Measurements from ENCODE around the gene THEM4.
"Not testable (repeated sequence)": the region's sequence is repeated elsewhere in the genome, so short reads cannot be mapped to it uniquely, and the experiment has no call there.

THEM4 gene

DNA sequence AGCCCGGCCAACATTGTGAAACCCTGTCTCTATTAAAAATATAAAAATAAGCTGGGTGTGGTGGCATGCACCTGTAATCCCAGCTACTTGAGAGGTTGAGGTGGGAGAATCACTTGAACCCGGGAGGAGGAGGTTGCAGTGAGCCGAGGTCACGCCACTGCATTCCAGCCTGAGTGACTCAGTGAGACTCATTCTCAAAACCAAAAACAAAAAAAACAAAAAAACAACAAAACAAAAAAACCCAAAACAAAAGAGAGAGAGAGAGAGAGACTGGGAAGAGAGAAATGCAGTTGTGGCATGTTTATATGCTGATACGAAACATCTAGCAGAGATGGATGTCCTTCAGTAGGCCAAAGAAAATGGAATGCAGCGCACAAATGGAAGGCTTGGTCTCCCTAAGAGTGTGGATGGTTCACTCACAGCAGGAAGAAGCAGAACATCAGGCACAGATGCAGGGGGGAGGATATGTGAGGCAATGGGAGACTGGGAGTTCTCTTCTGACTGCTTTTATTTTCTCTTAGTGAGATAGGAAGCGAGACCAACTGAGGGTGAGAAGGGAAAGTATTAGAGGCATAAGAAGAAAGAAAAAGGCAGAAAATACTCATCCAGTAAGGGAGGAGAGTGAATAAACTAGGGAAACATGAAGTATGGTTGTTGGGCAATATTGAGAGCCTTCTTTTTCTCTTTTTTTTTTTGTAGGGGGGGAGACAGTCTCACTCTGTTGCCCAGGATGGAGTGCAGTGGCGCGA, 16.0 kb downstream of the THEM4 start:
- DNase-seq (ENCODE audit: low read depth), result no peak

DNA sequence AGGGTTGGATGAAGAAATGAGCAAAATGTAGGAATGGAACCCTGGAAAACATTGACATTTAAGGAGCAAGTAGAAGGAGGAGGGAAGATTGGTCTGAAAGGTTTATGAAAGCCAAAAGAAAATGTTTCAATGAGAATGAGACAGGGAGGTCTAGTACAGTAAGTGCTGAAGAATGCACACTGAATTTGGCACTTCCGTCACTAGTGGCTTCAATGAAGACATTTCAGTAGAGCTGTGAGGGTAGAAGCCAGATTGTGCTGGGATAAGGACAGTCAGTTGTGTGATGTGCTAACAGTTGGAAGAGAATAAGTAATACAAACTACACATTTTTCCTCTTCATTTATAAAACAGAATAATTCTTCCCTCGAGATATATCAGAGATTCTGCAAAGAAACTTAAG, 17.1 kb downstream of the THEM4 start:
- no peak for DNase-seq (ENCODE audit: low read depth)

DNA sequence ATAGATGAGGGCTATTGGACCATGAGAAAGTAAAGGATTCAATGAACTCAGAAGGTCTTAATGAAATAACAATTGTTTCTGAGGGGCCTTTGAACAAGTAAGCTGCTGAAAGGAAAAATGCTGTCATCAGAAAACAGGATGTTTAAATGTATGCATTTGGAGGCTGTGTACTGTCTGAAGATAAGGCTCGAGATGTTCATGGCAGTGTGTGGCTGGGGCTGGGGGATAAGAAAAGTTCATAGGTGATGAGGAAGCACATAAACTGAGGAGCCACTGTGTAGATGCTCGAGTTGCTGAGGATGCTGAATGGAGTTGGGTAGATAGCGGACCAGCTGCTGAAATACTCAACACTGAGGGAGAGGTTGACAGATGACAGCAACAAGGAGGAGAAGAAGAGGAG, 17.8 kb downstream of the THEM4 start:
- no peak for DNase-seq (ENCODE audit: low read depth)

DNA sequence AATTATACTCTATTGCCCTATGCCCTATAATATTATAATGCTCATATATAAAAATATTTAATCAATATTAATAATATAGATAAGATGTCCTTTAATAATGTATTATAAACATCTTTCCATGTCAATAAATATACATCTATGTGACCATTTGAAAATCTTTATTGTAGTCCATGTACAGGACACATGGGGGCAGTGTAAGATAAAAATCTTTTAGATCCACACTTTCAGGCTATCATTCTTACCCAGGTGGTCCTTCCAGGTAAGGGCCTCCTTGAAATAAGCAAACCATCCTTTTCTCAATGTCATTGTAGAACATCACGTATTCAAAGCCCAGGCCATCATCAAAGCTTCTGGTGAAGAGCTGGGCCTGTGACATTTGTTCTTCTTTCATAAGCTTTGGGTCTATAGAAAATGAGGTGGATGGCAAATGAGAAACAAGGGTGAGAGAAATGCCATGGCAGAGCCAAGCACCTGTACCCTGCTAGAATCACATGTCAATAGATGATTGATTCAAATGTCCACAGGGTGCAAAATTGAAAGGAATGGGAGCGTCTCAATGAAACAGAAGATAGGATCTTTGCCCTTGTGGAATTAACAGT, 20.2 kb downstream of the THEM4 start:
- no peak for DNase-seq (ENCODE audit: low read depth)

DNA sequence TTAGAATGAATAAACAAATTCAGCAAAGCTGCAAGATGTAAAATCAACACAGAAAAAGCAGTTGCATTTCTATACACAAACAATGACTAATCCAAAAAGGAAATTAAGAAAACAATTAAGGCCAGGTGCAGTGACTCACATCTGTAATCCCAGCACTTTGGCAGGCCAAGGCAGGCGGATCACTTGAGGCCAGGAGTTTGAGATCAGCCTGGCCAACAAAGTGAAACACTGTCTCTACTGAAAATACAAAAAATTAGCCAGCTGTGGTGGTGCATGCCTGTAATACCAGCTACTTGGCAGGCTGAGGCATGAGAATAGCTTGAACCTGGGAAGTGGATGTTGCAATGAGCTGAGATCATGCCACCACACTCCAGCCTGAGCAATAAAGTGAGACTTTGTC, 22.3 kb downstream of the THEM4 start:
- no peak for DNase-seq (ENCODE audit: low read depth)

DNA sequence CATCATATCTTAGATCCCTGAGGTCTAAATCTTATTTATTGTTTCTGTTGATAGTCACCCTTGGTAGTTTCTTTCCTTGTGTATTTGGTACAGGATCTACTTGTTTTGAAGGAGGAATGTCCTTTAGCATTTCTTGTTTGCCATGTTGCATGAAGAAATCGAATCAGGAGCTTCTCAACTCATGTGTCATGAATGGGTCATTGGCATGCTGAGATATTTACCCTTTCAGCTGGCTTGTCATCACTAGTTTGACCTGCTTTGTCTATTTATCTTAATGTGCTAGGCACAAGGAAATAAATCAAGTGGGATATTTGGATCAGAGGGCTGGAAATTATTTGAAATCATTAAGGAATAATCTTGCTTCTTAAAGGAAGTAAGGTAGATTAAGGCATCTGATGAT, 23.8 kb downstream of the THEM4 start:
- DNase-seq (ENCODE audit: low read depth), result no peak

DNA sequence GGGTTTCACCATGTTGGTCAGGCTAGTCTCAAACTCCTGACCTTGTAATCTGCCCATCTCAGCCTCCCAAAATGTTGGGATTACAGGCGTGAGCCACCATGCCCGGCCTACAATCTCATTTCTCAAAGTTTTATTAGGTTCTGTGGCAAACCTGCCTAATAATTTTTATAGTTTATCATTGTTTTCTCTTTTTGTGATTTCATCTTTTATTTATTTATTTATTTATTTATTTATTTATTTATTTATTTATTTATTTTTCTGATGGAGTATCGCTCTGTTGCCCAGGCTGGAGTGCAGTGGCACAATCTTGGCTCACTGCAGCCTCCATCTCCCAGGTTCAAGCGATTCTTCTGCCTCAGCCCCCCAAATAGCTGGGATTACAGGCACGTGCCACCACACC, 24.4 kb downstream of the THEM4 start:
- DNase-seq (ENCODE audit: low read depth), result not testable (repeated sequence)

DNA sequence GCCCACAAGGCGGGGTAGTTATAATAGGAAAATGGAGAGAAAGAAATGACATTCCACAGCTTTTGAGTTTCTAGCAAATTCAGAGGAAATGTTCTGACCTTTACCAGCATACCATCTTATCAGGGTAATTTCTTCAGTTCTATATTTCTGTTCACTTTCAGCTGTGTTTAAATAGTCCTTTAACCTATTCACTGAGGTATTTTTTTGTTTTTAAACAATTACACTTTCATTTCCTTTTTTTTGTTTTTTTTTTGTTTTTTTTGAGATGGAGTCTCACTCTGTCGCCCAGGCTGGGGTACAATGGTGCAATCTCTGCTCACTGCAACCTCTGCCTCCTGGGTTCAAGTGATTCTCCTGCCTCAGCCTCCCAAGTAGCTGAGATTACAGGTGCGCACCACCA, 24.9 kb downstream of the THEM4 start:
- DNase-seq (ENCODE audit: low read depth), result not testable (repeated sequence)

DNA sequence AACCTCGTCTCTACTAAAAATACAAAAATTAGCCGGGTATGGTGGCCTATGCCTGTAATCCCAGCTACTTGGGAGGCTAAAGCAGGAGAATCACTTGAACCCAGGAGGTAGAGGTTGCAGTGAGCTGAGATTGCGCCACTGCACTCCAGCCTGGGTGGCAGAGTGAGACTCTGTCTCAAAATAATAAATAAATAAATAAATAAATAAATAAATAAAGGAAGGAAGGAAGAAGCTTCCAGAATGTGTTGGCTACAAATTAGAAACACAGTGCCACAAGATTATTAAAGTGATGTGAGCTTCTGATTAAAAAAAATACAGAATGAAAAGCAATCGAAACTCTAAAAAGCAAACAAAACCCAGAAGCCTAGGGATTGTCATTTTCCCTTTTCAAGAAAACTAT, 25.4 kb downstream of the THEM4 start:
- DNase-seq (ENCODE audit: low read depth), result not testable (repeated sequence)

DNA sequence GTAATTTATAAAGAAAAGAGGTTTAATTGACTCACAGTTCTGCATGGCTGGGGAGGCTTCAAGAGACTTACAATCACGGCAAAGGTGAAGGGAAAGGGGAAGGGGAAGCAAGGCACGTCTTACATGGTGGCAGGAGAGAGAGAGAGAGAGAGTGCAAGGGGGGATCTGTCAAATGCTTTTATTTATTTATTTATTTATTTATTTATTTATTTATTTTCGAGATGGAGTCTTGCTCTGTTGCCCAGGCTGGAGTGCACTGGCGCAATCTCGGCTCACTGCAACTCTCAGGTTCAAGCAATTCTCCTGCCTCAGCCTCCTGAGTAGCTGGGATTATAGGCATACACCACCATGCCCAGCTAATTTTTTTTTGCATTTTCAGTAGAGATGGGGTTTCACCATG, 26.4 kb downstream of the THEM4 start:
- not testable (repeated sequence) for DNase-seq (ENCODE audit: low read depth)

DNA sequence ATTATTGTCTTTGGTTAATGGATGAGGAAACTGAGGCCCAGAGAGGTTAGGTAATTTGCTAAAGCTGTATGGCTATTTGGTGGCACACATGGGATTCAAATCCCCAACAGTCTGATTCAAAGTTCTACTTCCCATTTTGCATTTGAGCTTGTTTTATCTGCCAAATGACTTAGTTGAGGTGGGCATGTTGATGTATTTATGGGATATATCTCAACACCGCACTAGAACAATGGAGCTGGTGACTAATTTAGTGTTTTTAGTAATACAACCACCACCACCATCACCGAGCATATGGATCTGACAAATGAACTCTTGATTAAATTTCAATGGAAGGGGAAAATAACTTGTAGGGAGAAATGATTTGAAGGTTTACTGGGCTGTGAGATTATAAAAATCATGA, 26.8 kb downstream of the THEM4 start:
- no peak for DNase-seq (ENCODE audit: low read depth)

DNA sequence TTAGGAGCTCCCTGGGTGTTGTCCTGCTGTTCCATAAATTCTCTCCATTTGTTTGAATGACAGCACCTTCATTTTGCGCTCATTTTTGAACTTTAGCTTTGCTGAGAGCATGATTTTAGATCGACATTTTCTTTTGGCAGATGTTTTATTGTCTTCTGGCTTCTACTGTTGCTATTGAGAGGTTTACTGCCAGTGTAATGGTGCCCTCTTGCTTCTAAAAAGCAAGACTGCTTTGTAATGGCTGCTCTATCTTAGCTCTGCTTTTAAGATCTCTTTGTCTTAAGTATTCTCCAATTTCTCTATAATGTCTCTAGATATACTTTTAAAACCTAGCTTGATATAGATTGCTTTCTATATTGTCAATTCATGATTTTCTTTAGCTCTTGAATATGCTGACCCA, 27.8 kb downstream of the THEM4 start:
- DNase-seq (ENCODE audit: low read depth), result no peak

DNA sequence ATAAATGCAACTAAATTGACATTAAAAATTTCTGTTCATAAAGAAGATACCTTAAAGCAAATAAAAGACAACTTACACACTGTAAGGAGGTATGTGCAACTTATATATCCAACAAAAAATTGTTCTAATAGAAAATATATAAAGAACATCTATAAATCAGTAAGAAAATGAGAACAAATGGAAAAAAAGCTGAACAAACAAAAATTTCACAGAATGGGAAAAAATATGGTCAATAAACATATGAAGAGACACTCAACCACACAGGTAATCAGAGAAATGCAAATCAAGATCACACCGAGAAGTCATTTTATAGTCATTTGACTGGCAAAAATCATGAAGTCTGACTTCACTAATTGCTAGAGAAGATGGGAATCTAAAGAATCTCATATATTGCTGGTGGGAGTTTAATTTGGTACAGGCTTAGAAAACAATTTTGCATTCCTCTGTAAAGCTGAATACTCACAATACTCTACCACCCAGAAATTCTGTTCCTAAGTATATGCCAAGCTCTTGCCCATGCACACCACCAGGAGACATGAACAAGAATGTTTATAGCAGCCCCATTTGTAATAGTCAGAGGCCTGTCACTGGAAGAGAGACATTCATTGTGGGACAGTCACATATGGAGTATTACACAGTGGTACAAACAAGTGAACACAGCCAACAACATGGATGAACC, 33.8 kb downstream of the THEM4 start:
- DNase-seq (ENCODE audit: low read depth), result no peak

DNA sequence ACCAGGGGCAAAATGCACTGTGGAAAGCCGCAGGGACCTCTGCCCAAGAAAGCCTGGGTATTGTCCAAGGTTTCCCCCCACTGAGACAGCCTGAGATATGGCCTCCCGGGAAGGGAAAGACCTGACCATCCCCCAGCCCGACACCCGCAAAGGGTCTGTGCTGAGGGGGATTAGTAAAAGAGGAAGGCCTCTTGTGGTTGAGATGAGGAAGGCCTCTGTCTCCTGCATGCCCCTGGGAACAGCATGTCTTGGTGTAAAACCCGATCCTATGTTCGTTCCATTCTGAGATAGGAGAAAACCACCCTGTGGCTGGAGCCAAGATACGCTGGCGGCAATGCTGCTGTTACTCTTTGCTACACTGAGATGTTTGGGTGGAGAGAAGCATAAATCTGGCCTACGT, 36.5 kb downstream of the THEM4 start:
- not testable (repeated sequence) for DNase-seq (ENCODE audit: low read depth)

DNA sequence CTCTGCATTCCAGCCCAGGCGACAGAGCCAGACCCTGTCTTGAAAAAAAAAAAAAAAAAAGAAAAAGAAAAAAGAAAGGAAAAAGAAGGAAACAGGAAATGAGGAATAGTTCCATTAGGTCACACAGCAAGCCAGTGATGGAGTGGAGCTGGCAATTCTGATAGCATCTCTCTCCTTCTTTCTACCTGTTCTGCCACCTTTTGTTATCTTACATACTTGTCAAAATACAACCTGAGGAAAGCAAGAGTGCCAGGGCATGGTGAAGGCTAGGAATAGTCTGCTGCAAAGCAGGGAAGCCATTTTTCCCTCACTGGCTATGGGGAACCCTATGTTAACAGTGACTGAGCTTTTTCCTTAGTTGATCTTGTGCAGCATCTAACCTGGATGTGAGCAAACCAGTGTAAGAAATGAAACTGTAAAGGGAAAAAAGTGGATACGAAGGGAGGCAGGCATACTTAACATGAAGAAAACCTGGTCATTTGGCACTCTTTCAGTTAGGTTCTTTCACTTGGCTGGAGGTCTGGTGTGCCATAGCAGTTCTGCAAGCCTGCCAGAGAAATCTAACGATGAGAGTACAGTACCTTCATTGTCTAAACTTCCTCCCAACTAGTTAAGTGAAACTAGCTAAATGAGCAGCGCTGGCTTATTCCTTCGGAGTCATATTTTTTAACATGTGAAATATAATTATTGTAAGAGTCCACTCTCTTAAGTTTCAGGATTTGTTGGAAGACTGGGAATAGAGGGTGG, 37.9 kb downstream of the THEM4 start:
- no peak for DNase-seq (ENCODE audit: low read depth)

DNA sequence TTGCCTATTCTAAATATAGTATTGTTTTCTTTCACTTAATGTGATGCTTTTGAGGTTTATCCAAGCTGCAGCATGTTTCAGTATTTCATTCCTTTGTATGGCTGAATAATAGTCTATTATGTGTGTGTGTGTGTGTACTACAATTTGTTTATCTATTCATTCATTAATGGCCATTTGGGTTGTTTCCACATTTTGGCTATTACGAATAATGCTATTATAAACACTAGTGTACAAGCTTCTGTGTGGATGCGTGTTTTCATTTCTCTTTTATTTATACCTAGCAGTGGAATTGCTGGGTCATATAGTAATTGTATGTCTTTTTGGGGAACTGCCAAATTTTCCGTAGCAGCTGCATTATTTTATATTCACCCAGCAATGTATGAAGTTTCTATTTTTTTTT, 40.8 kb downstream of the THEM4 start:
- no peak for DNase-seq (ENCODE audit: low read depth)

DNA sequence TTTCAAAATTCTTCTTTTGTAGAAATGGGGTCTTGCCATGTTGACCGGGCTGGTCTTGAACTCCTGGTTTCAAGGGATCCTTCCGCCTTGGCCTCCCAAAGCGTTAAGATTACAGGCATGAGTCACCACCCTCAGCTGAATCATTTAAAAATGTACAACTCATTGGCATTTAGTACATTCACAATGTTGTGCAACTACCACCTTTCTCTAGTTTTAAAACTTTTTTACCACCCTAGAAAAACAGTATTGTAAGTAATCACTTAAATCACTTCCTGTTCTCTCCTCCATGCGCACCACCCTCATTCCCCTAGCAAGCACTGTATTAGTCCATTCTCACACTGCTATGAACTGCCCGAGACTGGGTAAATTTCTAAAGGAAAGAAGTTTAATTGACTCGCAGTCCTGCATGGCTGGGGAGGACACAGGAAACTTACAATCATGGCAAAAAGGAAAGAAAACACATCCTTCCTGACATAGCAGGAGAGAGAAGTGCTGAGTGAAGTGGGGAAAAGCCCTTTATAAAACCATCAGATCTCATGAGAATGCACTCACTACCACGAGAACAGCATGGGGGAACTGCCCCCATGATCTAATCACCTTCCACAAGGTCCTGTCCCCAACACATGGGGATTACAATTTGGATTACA, 41.4 kb downstream of the THEM4 start:
- no peak for DNase-seq (ENCODE audit: low read depth)

DNA sequence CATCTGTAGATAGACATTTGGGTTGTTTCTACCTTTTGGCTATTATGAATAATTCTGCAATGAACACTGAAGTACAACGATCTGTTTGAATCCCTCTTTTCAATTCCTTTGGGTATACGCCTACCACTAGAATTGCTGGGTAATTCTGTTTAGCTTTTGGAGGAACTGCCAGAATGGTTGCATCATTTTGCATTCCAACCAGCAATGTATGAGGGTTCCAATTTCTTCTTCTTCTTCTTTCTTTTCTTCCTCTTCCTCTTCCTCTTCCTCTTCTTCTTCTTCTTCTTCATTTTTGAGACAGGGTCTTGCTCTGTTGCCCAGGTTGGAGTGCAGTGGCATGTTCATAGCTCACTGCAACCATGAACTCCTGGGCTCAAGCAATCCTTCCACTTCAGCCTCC, 42.0 kb downstream of the THEM4 start:
- no peak for DNase-seq (ENCODE audit: low read depth)

DNA sequence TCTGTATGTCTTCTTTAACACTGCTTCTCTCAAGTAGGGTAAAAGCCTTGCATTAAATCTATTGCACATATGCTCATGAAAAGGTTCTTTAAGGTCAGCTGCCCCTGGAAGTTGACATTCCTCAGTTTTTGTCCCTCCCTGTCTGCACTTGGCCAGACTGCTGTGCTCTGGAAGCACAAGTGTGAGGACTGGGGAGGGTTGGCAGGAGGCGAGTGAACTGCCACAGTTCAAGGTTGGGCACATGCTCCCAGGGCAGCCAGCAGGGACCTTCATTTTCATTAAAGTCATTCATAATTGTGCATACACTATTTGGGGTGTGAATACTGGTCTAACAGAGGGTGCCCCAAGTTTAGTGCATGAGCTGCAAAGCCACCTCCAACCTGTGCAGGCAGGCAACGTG, 44.9 kb downstream of the THEM4 start:
- no peak for DNase-seq (ENCODE audit: low read depth)

DNA sequence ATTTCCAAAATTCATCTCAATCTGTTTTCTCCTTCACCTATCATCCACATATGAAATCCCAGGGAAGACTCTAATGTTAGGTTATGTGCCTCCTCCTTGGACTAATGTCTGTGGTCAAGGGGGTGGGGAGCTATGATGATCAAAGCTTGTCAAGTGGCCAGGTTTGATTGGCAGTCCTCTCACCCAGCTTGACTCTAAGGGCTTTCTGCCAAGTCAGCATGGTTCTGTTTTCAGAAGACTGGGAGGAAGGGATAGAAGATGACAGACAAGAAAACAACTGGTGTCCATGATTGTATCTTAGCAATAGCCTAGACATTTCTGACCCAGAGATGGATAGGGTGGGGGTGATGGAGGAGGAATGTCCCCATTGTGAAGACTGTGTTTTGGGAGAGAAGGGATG, 46.7 kb downstream of the THEM4 start:
- no peak for DNase-seq (ENCODE audit: low read depth)

DNA sequence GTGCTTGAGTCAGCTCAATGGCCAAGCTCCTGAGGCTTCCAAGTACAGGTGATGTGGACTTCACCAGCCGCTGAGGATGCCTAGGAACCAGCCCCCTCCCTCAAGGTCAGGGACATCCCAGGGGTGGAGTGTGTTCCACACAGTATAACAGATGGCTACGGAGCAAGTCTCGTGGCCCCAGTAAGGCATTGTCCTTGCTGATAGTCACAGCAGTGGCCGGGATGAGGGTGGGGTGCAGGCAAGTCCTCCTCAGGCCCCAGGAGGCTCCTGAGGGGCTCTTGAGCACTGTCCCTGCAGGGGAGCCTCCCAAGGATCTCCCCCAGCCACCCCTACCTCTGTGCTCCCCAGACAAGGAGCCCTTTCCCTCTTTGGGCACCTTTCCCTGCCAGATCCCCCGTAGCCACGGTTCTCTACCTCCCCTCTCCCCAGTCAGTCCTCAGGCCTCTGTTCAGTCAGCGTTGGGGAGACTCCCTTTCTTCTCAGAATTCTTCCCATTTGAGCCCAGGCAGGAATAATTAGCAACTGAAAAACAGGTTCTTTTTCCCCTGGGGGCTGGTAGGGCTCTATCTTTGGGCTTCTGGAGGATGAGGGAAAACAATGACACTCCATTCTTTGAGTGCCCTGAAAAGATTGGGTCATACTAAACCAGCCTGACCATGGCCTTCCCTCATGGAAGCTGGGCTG, 48.7 kb downstream of the THEM4 start:
- DNase-seq (ENCODE audit: low read depth), result no peak

DNA sequence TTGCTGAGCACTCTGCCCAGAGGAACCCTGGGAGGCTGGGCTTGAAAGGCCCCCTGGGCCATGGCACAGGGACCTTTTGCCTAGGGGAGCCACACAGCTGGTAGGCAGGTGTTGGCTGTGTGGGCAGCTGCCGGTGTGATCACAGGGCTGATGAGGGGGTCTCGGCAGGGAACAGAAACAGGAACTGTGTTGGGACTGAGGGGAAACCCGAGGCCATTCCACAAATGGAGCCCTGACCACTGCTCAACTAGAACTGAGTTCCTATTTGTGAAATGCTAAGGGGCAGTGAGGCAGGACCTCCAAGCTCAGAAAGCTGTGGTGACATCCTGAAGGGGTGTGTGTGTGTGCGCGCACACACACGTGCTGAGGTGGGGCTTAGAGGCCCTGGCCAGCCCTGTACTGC, 49.4 kb downstream of the THEM4 start:
- no peak for DNase-seq (ENCODE audit: low read depth)
